CD4-positive, alpha-beta T cell treated with Interleukin-6 at 100 ng/mL for 8 hours (primary cell): ENCODE data around the gene MPC1.

Experiments
- DNase-seq: peaks from one replicate; pipeline ENCODE4 v3.0.0-alpha.2; 2020; ENCODE audit warnings: mixed read lengths, low spot score

The MPC1 gene

GRCh38 chr6:166315436-166315835, 67.3 kb downstream of the MPC1 start:
- DNase-seq = no peak
